DOHH2 (cell line): ENCODE results near the gene ANTKMT.

ENCODE experiments used
- H3F3A ChIP-seq: fragments of 200-600 bp; sonication (generic), shearing (Covaris generic); 2 replicates; pipeline ENCODE4 v1.6.0; 2016; ENCODE audit warnings: antibody characterized with exemption, mild to moderate bottlenecking; ENCODE audit not compliant: control insufficient read depth, insufficient read depth
- H3K27ac ChIP-seq: fragments of 200-600 bp; sonication (generic); 2 replicates; pipeline ENCODE4 v1.5.1; 2014; ENCODE audit warnings: low read depth, mild to moderate bottlenecking, low read length, moderate library complexity
- H3K27me3 ChIP-seq: fragments of 200-600 bp; sonication (generic); 2 replicates; pipeline ENCODE4 v1.6.1; 2014; ENCODE audit warnings: mild to moderate bottlenecking, low read length, mixed read lengths; ENCODE audit not compliant: control insufficient read depth
- H3K36me3 ChIP-seq: fragments of 200-600 bp; sonication (generic); 2 replicates; pipeline ENCODE4 v1.6.1; 2014; ENCODE audit warnings: mild to moderate bottlenecking, low read length, moderate library complexity, mixed read lengths; ENCODE audit not compliant: control insufficient read depth
- H3K4me1 ChIP-seq: fragments of 200-600 bp; sonication (generic); 2 replicates; pipeline ENCODE4 v1.6.1; 2014; ENCODE audit warnings: mild to moderate bottlenecking, low read length, mixed read lengths; ENCODE audit not compliant: control insufficient read depth
- H3K4me2 ChIP-seq: fragments of 200-600 bp; sonication (generic); 2 replicates; pipeline ENCODE4 v1.6.0; 2014; ENCODE audit warnings: mild to moderate bottlenecking, low read length, moderate library complexity
- H3K4me3 ChIP-seq: fragments of 200-600 bp; sonication (generic); 2 replicates; pipeline ENCODE4 v1.5.1; 2014; ENCODE audit warnings: mild to moderate bottlenecking, low read length, mixed read lengths
- H3K79me2 ChIP-seq: fragments of 200-600 bp; sonication (generic); 2 replicates; pipeline ENCODE4 v1.6.1; 2014; ENCODE audit warnings: mild to moderate bottlenecking, low read length, mixed read lengths; ENCODE audit not compliant: control insufficient read depth
- H3K9me2 ChIP-seq: fragments of 200-600 bp; sonication (generic); replicated peaks from 2 replicates; pipeline ENCODE4 v1.6.1; 2014; ENCODE audit warnings: mild to moderate bottlenecking, low read length, mixed read lengths; ENCODE audit not compliant: control insufficient read depth
- H3K9me3 ChIP-seq: fragments of 200-600 bp; sonication (generic); 2 replicates; pipeline ENCODE4 v1.6.1; 2014; ENCODE audit warnings: antibody characterized with exemption, low read length, mixed read lengths; ENCODE audit not compliant: control insufficient read depth, insufficient read depth
- H4K20me1 ChIP-seq: fragments of 200-600 bp; sonication (generic); 2 replicates; pipeline ENCODE4 v1.6.0; 2014; ENCODE audit warnings: low read depth, mild to moderate bottlenecking, antibody characterized with exemption, low read length, moderate library complexity; ENCODE audit not compliant: control insufficient read depth, insufficient read depth
- EZH2phosphoT487 ChIP-seq: fragments of 200-600 bp; sonication (generic); IDR thresholded peaks from 2 replicates; pipeline ENCODE4 v1.6.1; 2017; ENCODE audit warnings: borderline replicate concordance, mild to moderate bottlenecking, antibody characterized with exemption, low read length, moderate library complexity, mixed read lengths
- TF ChIP-seq, protein P1 (sequence below): fragments of 200-600 bp; sonication (generic); IDR thresholded peaks from one replicate; pipeline ENCODE4 v1.5.1; 2014; ENCODE audit warnings: antibody characterized with exemption, mild to moderate bottlenecking, low read depth, low read length; ENCODE audit not compliant: poor library complexity, severe bottlenecking

The ANTKMT gene

GRCh38 chr16:709566-710499, 11.1 kb upstream of the ANTKMT start:
- 0 out of 2 replicates have a peak, but pooled peaks cover 2% of the 10 kb centered on the region for H3F3A ChIP-seq
- TF ChIP-seq EZH2phosphoT487: no peak
- TF ChIP-seq, protein P1, sequence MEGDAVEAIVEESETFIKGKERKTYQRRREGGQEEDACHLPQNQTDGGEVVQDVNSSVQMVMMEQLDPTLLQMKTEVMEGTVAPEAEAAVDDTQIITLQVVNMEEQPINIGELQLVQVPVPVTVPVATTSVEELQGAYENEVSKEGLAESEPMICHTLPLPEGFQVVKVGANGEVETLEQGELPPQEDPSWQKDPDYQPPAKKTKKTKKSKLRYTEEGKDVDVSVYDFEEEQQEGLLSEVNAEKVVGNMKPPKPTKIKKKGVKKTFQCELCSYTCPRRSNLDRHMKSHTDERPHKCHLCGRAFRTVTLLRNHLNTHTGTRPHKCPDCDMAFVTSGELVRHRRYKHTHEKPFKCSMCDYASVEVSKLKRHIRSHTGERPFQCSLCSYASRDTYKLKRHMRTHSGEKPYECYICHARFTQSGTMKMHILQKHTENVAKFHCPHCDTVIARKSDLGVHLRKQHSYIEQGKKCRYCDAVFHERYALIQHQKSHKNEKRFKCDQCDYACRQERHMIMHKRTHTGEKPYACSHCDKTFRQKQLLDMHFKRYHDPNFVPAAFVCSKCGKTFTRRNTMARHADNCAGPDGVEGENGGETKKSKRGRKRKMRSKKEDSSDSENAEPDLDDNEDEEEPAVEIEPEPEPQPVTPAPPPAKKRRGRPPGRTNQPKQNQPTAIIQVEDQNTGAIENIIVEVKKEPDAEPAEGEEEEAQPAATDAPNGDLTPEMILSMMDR: no peak
- H4K20me1 ChIP-seq: 0 out of 2 replicates have a peak, but pooled peaks cover 4% of the 10 kb centered on the region
- no peaks in the 10 kb centered on the region for H3K9me2 ChIP-seq
- H3K4me1 ChIP-seq: peaks cover 11% of the 10 kb centered on the region
- H3K4me2 ChIP-seq: no peak overlapping the region
- H3K79me2 ChIP-seq: no peaks in the 10 kb centered on the region
- H3K27ac ChIP-seq: no peak overlapping the region
- H3K4me3 ChIP-seq: no peak overlapping the region
- no peaks in the 10 kb centered on the region for H3K36me3 ChIP-seq
- H3K9me3 ChIP-seq: no peaks in the 10 kb centered on the region
- peaks cover 40% of the 10 kb centered on the region for H3K27me3 ChIP-seq

DNA sequence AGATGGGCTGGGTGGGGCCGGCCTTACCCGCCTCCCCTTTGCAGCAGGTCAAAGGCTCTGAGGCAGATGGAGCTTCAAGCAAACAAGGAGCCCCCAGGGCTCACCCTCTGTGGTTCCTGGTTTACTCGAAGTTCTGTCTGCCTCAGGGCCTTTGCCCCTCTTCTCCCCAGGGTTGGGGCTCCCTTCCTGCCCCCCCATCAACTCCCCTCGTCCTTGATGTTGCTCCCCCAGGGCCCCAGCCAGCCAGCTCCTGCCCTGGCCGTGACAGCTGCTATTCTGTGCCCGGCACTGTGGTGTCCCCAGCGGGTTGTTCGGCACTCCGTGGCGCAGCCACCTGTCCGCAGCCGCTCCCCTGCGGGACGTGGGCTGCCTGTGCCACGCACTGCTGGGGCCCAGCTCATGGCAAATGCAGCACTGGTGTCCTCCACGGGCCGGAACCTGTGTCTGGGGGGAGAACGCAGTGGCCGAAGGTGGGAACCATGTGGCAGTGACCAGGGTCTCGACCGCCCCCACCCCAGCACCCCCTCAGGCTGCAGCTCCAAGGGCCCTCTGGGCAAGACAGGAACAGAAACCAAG, 10.4 kb upstream of the ANTKMT start:
- 0 out of 2 replicates have a peak, but pooled peaks cover 2% of the 10 kb centered on the region for H3F3A ChIP-seq
- H3K27me3 ChIP-seq: peaks cover 44% of the 10 kb centered on the region
- 0 out of 2 replicates have a peak, but pooled peaks cover 4% of the 10 kb centered on the region for H4K20me1 ChIP-seq
- H3K9me2 ChIP-seq: no peaks in the 10 kb centered on the region
- H3K79me2 ChIP-seq: no peaks in the 10 kb centered on the region
- H3K4me3 ChIP-seq: no peak overlapping the region
- H3K27ac ChIP-seq: no peak overlapping the region
- H3K4me1 ChIP-seq: peaks cover 14% of the 10 kb centered on the region
- no peaks in the 10 kb centered on the region for H3K9me3 ChIP-seq
- no peak overlapping the region for H3K4me2 ChIP-seq
- H3K36me3 ChIP-seq: no peaks in the 10 kb centered on the region
- no peak for TF ChIP-seq EZH2phosphoT487
- TF ChIP-seq, protein P1: no peak

DNA sequence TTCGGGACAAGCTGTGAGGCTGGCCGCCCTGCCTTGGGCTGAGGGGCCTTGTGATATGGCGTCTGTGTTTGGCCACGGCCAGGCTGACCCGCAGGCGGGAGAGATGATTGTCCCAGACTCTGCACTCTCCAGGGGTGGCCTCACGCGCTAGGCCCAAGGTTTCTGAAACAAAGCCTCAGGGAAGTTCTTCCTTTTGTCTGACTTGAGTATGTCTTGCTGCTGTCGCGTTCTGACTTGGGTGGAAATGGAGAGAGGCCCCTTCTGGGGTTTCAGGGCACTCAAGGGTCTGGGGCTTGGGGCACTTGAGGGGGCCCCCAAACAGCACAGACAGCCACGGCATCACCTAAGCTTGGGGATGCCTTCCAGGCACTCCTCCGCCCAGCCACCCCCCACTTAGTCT, 9.9 kb upstream of the ANTKMT start:
- H3K36me3 ChIP-seq: no peaks in the 10 kb centered on the region
- no peak overlapping the region for H3K27ac ChIP-seq
- H3K9me2 ChIP-seq: no peaks in the 10 kb centered on the region
- 0 out of 2 replicates have a peak, but pooled peaks cover 2% of the 10 kb centered on the region for H3K79me2 ChIP-seq
- TF ChIP-seq, protein P1: no peak
- TF ChIP-seq EZH2phosphoT487: no peak
- 0 out of 2 replicates have a peak, but pooled peaks cover 2% of the 10 kb centered on the region for H3F3A ChIP-seq
- no peak overlapping the region for H3K4me2 ChIP-seq
- no peaks in the 10 kb centered on the region for H3K9me3 ChIP-seq
- H3K4me1 ChIP-seq: peaks cover 18% of the 10 kb centered on the region
- H3K27me3 ChIP-seq: peaks cover 48% of the 10 kb centered on the region
- no peak overlapping the region for H3K4me3 ChIP-seq
- H4K20me1 ChIP-seq: peaks cover 6% of the 10 kb centered on the region; the same call in 1 of the 2 replicates
